ENCODE results near the gene GNAZ.

DNA sequence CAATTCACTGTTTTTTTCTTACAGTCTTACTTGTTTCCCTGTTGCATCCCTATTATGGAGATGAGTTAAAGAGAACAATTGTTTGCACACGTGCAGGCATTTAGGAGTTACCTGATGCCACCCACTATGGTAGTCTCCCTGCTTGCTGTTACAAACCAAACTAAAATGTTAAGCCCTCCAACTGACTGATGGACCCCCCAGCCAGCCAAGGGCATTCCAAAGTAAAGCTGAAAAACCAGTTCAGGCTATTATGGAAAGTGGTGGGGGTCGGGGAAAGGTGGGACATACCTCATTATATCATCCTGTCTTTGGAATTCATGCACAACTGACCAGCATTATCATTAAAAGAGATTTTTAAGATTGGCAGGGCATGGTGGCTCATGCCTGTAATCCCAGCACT lies 47.0 kb upstream of the GNAZ start:
- TF ChIP-seq POLR2A (IDR thresholded peaks at IDR 0.05; ENCODE audit: low read length) (no peak), RCOR1 (IDR thresholded peaks at IDR 0.05; ENCODE audit: low read depth, low read length) (no peak), CHD2 (IDR thresholded peaks at IDR 0.05; ENCODE audit: low read length, partially characterized antibody) (no peak), BHLHE40 (IDR thresholded peaks at IDR 0.05; ENCODE audit: low read depth, low read length) (no peak), ESRRA (IDR thresholded peaks at IDR 0.05; ENCODE audit: borderline replicate concordance, low read length) (no peak), RFX5 (IDR thresholded peaks at IDR 0.05) (no peak), NR3C1 (IDR thresholded peaks at IDR 0.05) (no peak), EHF (CRISPR knock-in tag; IDR thresholded peaks at IDR 0.05) (no peak), NFE2L2 (conservative IDR thresholded peaks at IDR 0.05; ENCODE audit: low read length) (no peak)
- TF ChIP-seq, protein P1, sequence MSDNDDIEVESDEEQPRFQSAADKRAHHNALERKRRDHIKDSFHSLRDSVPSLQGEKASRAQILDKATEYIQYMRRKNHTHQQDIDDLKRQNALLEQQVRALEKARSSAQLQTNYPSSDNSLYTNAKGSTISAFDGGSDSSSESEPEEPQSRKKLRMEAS (IDR thresholded peaks at IDR 0.05), result no peak
- TF ChIP-seq, protein P2, sequence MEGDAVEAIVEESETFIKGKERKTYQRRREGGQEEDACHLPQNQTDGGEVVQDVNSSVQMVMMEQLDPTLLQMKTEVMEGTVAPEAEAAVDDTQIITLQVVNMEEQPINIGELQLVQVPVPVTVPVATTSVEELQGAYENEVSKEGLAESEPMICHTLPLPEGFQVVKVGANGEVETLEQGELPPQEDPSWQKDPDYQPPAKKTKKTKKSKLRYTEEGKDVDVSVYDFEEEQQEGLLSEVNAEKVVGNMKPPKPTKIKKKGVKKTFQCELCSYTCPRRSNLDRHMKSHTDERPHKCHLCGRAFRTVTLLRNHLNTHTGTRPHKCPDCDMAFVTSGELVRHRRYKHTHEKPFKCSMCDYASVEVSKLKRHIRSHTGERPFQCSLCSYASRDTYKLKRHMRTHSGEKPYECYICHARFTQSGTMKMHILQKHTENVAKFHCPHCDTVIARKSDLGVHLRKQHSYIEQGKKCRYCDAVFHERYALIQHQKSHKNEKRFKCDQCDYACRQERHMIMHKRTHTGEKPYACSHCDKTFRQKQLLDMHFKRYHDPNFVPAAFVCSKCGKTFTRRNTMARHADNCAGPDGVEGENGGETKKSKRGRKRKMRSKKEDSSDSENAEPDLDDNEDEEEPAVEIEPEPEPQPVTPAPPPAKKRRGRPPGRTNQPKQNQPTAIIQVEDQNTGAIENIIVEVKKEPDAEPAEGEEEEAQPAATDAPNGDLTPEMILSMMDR (IDR thresholded peaks at IDR 0.05), result no peak
- TF ChIP-seq, protein P3, sequence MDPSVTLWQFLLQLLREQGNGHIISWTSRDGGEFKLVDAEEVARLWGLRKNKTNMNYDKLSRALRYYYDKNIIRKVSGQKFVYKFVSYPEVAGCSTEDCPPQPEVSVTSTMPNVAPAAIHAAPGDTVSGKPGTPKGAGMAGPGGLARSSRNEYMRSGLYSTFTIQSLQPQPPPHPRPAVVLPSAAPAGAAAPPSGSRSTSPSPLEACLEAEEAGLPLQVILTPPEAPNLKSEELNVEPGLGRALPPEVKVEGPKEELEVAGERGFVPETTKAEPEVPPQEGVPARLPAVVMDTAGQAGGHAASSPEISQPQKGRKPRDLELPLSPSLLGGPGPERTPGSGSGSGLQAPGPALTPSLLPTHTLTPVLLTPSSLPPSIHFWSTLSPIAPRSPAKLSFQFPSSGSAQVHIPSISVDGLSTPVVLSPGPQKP (IDR thresholded peaks at IDR 0.05; ENCODE audit: low read depth, low read length), result no peak

Measured in A549 (cell line).